K562 (cell line): ENCODE measurements around the gene ZNF546. TPM values are rescaled to one million over a fixed set of nuclear protein-coding genes. Genes with fewer than 3 reads are reported as not detected.
A peak's percentile ranks its signal among the peaks of the same experiment; 100 is the strongest.

Experiments used
- ARID1B ChIP-seq: fragments of 450-650 bp; IDR thresholded peaks from 2 replicates; pipeline ENCODE4 v1.6.1; 2016; ENCODE audit warnings: antibody characterized with exemption, mild to moderate bottlenecking, inconsistent platforms
- ARNT ChIP-seq, 2 experiments: fragments of 450-650 bp; IDR thresholded peaks; 2 replicates each; pipeline ENCODE4 v1.6.1; 2016; ENCODE audit warnings: mild to moderate bottlenecking in 1 of 2
- ATF3 ChIP-seq, 2 experiments: fragments of 450-650 bp in 1 of 2; sonication (generic) in 1 of 2; formaldehyde crosslinking in 1 of 2; IDR thresholded peaks in 1 of 2; conservative IDR thresholded peaks in 1 of 2; 2 replicates each; pipeline versions ENCODE4 v1.6.1 to v1.8.1; 2016 to 2023; ENCODE audit warnings: mild to moderate bottlenecking in 2 of 2, moderate library complexity in 2 of 2, inconsistent platforms in 1 of 2, missing genetic modification reagents in 1 of 2
- BHLHE40 ChIP-seq: IDR thresholded peaks from 2 replicates; pipeline ENCODE4 v1.6.1; 2011; ENCODE audit warnings: low read length, improper control_type of control experiment
- EP300 ChIP-seq: IDR thresholded peaks from 2 replicates; pipeline ENCODE4 v1.6.1; 2012; ENCODE audit warnings: low read length, improper control_type of control experiment
- FOXK2 ChIP-seq, 2 experiments: fragments of 450-650 bp; IDR thresholded peaks in 1 of 2; conservative IDR thresholded peaks in 1 of 2; 2 replicates each; pipeline ENCODE4 v1.6.1; 2016; ENCODE audit warnings: low read depth in 2 of 2, mild to moderate bottlenecking in 1 of 2
- HCFC1 ChIP-seq: IDR thresholded peaks from 2 replicates; pipeline ENCODE4 v1.6.1; 2012; ENCODE audit warnings: low read depth, low read length, improper control_type of control experiment
- JUND ChIP-seq, 2 experiments: IDR thresholded peaks; 2 replicates in 1 of 2; 3 replicates in 1 of 2; pipeline ENCODE4 v1.6.1; 2011; ENCODE audit warnings: borderline replicate concordance in 2 of 2, low read depth in 2 of 2, low read length in 2 of 2, improper control_type of control experiment in 1 of 2, missing biosample characterization in 1 of 2, missing genetic modification characterization in 1 of 2, missing genetic modification reagents in 1 of 2
- MAZ ChIP-seq, 2 experiments: fragments of 450-650 bp in 1 of 2; sonication (generic) in 1 of 2; formaldehyde crosslinking; IDR thresholded peaks in 1 of 2; conservative IDR thresholded peaks in 1 of 2; 2 replicates each; pipeline versions ENCODE4 v1.4.0 to v1.5.0; 2020; ENCODE audit warnings: mild to moderate bottlenecking in 1 of 2, missing genetic modification reagents in 1 of 2
- MBD2 ChIP-seq: sonication (generic); IDR thresholded peaks from 2 replicates; pipeline ENCODE4 v1.6.1; 2016; ENCODE audit warnings: low read depth, borderline replicate concordance
- MLLT1 ChIP-seq, 2 experiments: fragments of 450-650 bp; IDR thresholded peaks; 2 replicates each; pipeline ENCODE4 v1.6.1; 2016
- NFIC ChIP-seq: fragments of 450-650 bp; IDR thresholded peaks from 2 replicates; pipeline ENCODE4 v1.6.1; 2017; ENCODE audit warnings: mild to moderate bottlenecking, inconsistent platforms
- RNF219 ChIP-seq: fragments of 250-450 bp; sonication (Bioruptor Pico); IDR thresholded peaks from 2 replicates; pipeline ENCODE4 v1.5.0; 2022; ENCODE audit warnings: mild to moderate bottlenecking
- SAFB2 ChIP-seq: fragments of 200-400 bp; formaldehyde crosslinking; IDR thresholded peaks from 2 replicates; pipeline ENCODE4 v1.6.1; 2018; ENCODE audit warnings: borderline replicate concordance, low read length, low read depth, moderate library complexity; ENCODE audit not compliant: severe bottlenecking
- SIN3A ChIP-seq, 2 experiments: fragments of 150-350 bp in 1 of 2; IDR thresholded peaks; 2 replicates each; pipeline ENCODE4 v1.6.1; 2011 to 2016; ENCODE audit warnings: borderline replicate concordance in 2 of 2, low read depth in 2 of 2, low read length in 2 of 2, mild to moderate bottlenecking in 2 of 2, moderate library complexity in 2 of 2; ENCODE audit not compliant: control insufficient read depth in 1 of 2
- SREBF2 ChIP-seq: sonication (generic); formaldehyde crosslinking; IDR thresholded peaks from 2 replicates; pipeline ENCODE4 v1.4.0; 2020; ENCODE audit warnings: mild to moderate bottlenecking, missing genetic modification reagents
- TAF1 ChIP-seq: IDR thresholded peaks from 2 replicates; pipeline ENCODE4 v1.6.1; 2011; ENCODE audit warnings: mild to moderate bottlenecking, low read length, moderate library complexity; ENCODE audit not compliant: insufficient read depth, control insufficient read depth, severe bottlenecking; ENCODE audit errors: extremely low read depth
- TEAD4 ChIP-seq, 2 experiments: sonication (generic) in 1 of 2; formaldehyde crosslinking in 1 of 2; IDR thresholded peaks; 2 replicates each; pipeline versions ENCODE4 v1.6.1 to v1.8.0; 2012 to 2022; ENCODE audit warnings: borderline replicate concordance in 1 of 2, inconsistent platforms in 1 of 2, low read length in 1 of 2, mild to moderate bottlenecking in 1 of 2, missing genetic modification reagents in 1 of 2
- XRCC4 ChIP-seq: IDR thresholded peaks from one replicate; pipeline ENCODE4 v1.6.1; 2011; ENCODE audit not compliant: insufficient read depth, insufficient read length; ENCODE audit errors: extremely low read depth
- XRCC5 ChIP-seq: fragments of 200-400 bp; formaldehyde crosslinking; IDR thresholded peaks from 2 replicates; pipeline ENCODE4 v1.6.1; 2017; ENCODE audit warnings: low read depth, mild to moderate bottlenecking, low read length
- ZEB2 ChIP-seq: fragments of 450-650 bp; IDR thresholded peaks from 2 replicates; pipeline ENCODE4 v1.6.1; 2016
- ZNF444 ChIP-seq: fragments of 250-450 bp; sonication (Bioruptor Pico); IDR thresholded peaks from 2 replicates; pipeline ENCODE4 v1.4.0; 2020; ENCODE audit warnings: mild to moderate bottlenecking, moderate library complexity
- ZNF589 ChIP-seq: fragments of 200-800 bp; sonication (Bioruptor generic); IDR thresholded peaks from 2 replicates; pipeline ENCODE4 v1.6.1; 2016; ENCODE audit warnings: low read depth, missing genetic modification characterization, missing compliant biosample characterization
- polyA plus RNA-seq, 8 experiments: library from polyadenylated mRNA; depleted of rRNA in 4 of 8; stranded (reverse) in 5 of 8; unstranded in 3 of 8; fragments of >200 nt; fragmentation: Nextera tagmentation in 2 of 8; fragmentation: Illumina TruSeq in 1 of 8; extraction: Ambion mirVana in 2 of 8; extraction: Trizol in 1 of 8; gene quantifications; 2 replicates each; pipeline versions ENCODE4 v1.2.1 to v1.2.3, GENCODE V29; 2011 to 2014; ENCODE audit warnings: inconsistent platforms in 1 of 8, missing spikeins in 1 of 8
- total RNA-seq, 7 experiments: library from RNA; depleted of rRNA in 6 of 7; stranded (reverse); fragments of >200 nt in 6 of 7; fragmentation: Illumina TruSeq in 2 of 7; extraction: Trizol in 2 of 7; gene quantifications; 2 replicates each; pipeline versions ENCODE4 v1.2.1 to v1.2.3, GENCODE V29; 2011 to 2021; ENCODE audit warnings: low replicate concordance in 1 of 7

Gene ZNF546
- total and polyA plus RNA-seq, 9 of the 15 experiments (the other 6 are each of a cell fraction or from before 2014, with no cell fraction given), result 0.73 to 5.1 (median 2.2) TPM

- TF ChIP-seq ZNF589 (CRISPR knock-in tag) (peak; percentile 83; the same call in 1 of the 2 replicates), ZEB2 (0 out of 2 replicates have a peak, but pooled peaks have one; percentile 17), XRCC4 (no peak), ARNT (IDR thresholded peaks at IDR 0.05) (0 out of 4 replicates have a peak, but pooled peaks of 1 of the 2 experiments have one; percentile 52), EP300 (peak; percentile 51; the same call in 1 of the 2 replicates), XRCC5 (no peak), MAZ (CRISPR knock-in tag; conservative IDR thresholded peaks at IDR 0.05 in 1 of 2, IDR thresholded peaks at IDR 0.05 in 1 of 2) (no peak), ARID1B (peak; percentile 92), TEAD4 (IDR thresholded peaks at IDR 0.05; ENCODE audit: low read length) (peak; percentile 91), TEAD4 (CRISPR knock-in tag; IDR thresholded peaks at IDR 0.05; ENCODE audit: borderline replicate concordance) (no peak), FOXK2 (conservative IDR thresholded peaks at IDR 0.05 in 1 of 2, IDR thresholded peaks at IDR 0.05 in 1 of 2; ENCODE audit: low read depth in 2 of 2) (peak in 1 of 2 experiments; percentile 52; a peak in 1 of 4 replicates), ATF3 (IDR thresholded peaks at IDR 0.05) (no peak), ATF3 (CRISPR knock-in tag; conservative IDR thresholded peaks at IDR 0.05) (peak; percentile 41; the same call in 1 of the 2 replicates), MLLT1 (IDR thresholded peaks at IDR 0.05) (peak in 1 of 2 experiments; percentile 60; a peak in 2 of 4 replicates), JUND (IDR thresholded peaks at IDR 0.05; ENCODE audit: borderline replicate concordance, low read depth, low read length) (no peak; the same call in 1 of the 2 replicates), JUND (tag; IDR thresholded peaks at IDR 0.05; ENCODE audit: borderline replicate concordance, low read depth, low read length) (no peak), MBD2 (no peak), SAFB2 (no peak), HCFC1 (no peak), BHLHE40 (0 out of 2 replicates have a peak, but pooled peaks have one; percentile 30), SREBF2 (no peak), SIN3A (IDR thresholded peaks at IDR 0.05; ENCODE audit: borderline replicate concordance in 2 of 2, control insufficient read depth in 1 of 2, low read depth in 2 of 2, low read length in 2 of 2) (no peak), TAF1 (no peak), ZNF444 (no peak), NFIC (peak; percentile 89), RNF219 (CRISPR knock-in tag) (no peak)
These were observed 9.4 kb downstream of the ZNF546 start (continued) for GRCh38 chr19:40006273-40006691.
